ENCODE data around the gene UFC1. TPM values are rescaled to one million over a fixed set of nuclear protein-coding genes. Genes with fewer than 3 reads are reported as not detected.

Gene UFC1
- total and polyA plus RNA-seq, 2 of the 13 experiments (the other 11 are each of a cell fraction or from before 2014, with no cell fraction given) = 72.8 to 85.2 TPM

GRCh38 chr1:161138431-161138830 is 15.3 kb upstream of the UFC1 start:
- WGBS (ENCODE audit: low lambda C conversion rate) = 96% methylated on average over 1 of the region's 1 CpG
- Histone ChIP-seq H3K4me2 (ENCODE audit: low read depth, low read length) (no peak overlapping the region), H3K9ac (ENCODE audit: insufficient read depth, low read depth, low read length) (no peak overlapping the region), H3K36me3 (replicated peaks in 1 of 2; ENCODE audit: control insufficient read depth in 1 of 2, insufficient read depth in 2 of 2, low read length in 2 of 2) (no peaks in the 10 kb centered on the region), H3K27ac (ENCODE audit: extremely low read length, insufficient read depth, low read length) (no peak overlapping the region), H4K20me1 (ENCODE audit: insufficient read depth, low read length) (no peaks in the 10 kb centered on the region), H2AFZ (ENCODE audit: low read length) (no peak overlapping the region), H3K9me3 (ENCODE audit: low read length) (no peaks in the 10 kb centered on the region), H3K4me3 (replicated peaks in 1 of 3; ENCODE audit: insufficient read depth in 1 of 3, low read depth in 2 of 3, low read length in 3 of 3) (no peak overlapping the region), H3K79me2 (ENCODE audit: insufficient read depth, low read length) (peaks cover 8% of the 10 kb centered on the region), H3K4me1 (ENCODE audit: insufficient read depth, low read length) (peaks cover 7% of the 10 kb centered on the region; the same call in 1 of the 2 replicates), H3K27me3 (ENCODE audit: control insufficient read depth in 1 of 2, insufficient read depth in 2 of 2, low read length in 2 of 2) (no peaks in the 10 kb centered on the region; a peak in 1 of 5 replicates)
- BruUV-seq (replicated peaks) = no TSS peak
- in situ Hi-C loops (cut with HindIII; ENCODE audit: extremely low pct_ligation_motif_present, low pct_unique_long_range_greater_than_20kb) = no loop called here
- intact Hi-C loops (cut with micrococcal nuclease; ENCODE audit: unreplicated experiment) = loop anchor here (2.0 to 10.0 kb wide), 2 partner anchors 42 to 144 kb away; no protein-coding TSS in a partner anchor
- ChIA-PET CTCF (ENCODE audit: low intra/inter-chr PET ratio, low total read pairs) (no interaction called here), POLR2A (no interaction called here)
- ATAC-seq (no peak), DNase-seq (ENCODE audit: low spot score) (no peak), FAIRE-seq (no peak)
- TF ChIP-seq ATM (IDR thresholded peaks at IDR 0.05; ENCODE audit: borderline replicate concordance) (no peak), ZNF296 (CRISPR knock-in tag; conservative IDR thresholded peaks at IDR 0.05) (no peak), NCOA5 (CRISPR knock-in tag; IDR thresholded peaks at IDR 0.05) (no peak), HNRNPL (IDR thresholded peaks at IDR 0.05; ENCODE audit: low read depth, low read length) (no peak), EZH2 (conservative IDR thresholded peaks at IDR 0.05; ENCODE audit: low read depth, low read length) (no peak), ZNF282 (IDR thresholded peaks at IDR 0.05; ENCODE audit: partially characterized antibody) (no peak), ETV5 (CRISPR knock-in tag; IDR thresholded peaks at IDR 0.05; ENCODE audit: borderline replicate concordance) (no peak), ETV6 (CRISPR knock-in tag; conservative IDR thresholded peaks at IDR 0.05) (no peak), SYNCRIP (IDR thresholded peaks at IDR 0.05; ENCODE audit: insufficient read depth, low read depth, low read length) (no peak), ZNF883 (CRISPR knock-in tag; IDR thresholded peaks at IDR 0.05; ENCODE audit: not compliant biosample characterization) (no peak), ZNF782 (CRISPR knock-in tag; IDR thresholded peaks at IDR 0.05; ENCODE audit: borderline replicate concordance) (no peak), PBX3 (CRISPR knock-in tag; IDR thresholded peaks at IDR 0.05; ENCODE audit: borderline replicate concordance) (no peak)

Measured in HepG2 (cell line).